Lower leg skin (tissue), 3 donors: Measurements from ENCODE around the gene SLC16A8.

Experiments
- POLR2A ChIP-seq, 2 donors: fragments of 450-650 bp; IDR thresholded peaks; one replicate each; pipeline ENCODE4 v1.6.1; 2016 to 2017; ENCODE audit warnings: antibody characterized with exemption in 2 of 2, mild to moderate bottlenecking in 1 of 2, moderate library complexity in 1 of 2
- TF ChIP-seq, protein P1 (sequence below), 3 donors: fragments of 450-650 bp; IDR thresholded peaks; one replicate each; pipeline ENCODE4 v1.5.1; 2016; ENCODE audit warnings: antibody characterized with exemption in 3 of 3, mild to moderate bottlenecking in 3 of 3, moderate library complexity in 2 of 3

DNA sequence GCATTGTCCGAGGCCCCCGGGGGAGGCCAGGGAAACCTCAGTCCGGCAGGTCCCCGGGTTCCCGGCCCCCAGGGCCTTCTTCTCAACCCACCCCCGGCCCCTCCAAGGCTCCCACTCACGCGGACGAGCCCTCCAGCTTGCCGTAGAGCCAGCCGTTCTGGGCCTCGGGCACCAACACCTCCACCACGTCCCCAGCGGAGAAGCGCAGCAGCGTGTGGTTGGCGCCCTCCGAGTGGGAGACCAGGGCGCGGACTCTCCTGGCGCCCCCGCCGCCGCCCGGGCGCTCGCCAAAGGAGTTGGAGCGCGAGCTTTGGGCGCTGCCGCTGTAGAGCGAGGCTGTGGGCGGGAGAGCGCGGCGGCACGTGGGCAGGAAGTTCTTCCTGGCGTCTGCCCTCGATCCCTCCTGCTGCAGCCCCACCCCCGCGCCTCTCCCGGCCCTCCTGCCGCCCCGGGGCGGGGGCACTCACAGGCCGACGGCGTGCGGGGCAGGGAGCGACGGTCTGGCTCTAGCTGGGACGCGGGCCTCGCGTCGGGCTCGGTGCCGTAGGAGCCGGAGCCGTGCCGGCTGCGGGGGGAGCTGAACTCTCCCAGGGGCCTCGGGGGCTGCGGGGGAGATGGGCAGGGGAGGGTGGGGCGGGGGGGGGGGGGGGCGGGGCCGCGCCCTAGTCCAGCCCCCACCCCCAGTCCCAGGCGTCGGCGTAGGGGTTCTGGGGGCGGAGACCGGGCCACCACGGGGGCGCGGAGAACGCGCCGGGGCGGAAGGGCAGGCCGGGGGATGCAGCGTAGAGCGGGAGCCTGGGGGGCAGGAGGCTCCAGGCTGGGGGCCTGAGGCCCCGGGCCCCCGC is 4.9 kb upstream of the SLC16A8 start:
- no peak for TF ChIP-seq POLR2A (IDR thresholded peaks at IDR 0.05)
- TF ChIP-seq, protein P1, sequence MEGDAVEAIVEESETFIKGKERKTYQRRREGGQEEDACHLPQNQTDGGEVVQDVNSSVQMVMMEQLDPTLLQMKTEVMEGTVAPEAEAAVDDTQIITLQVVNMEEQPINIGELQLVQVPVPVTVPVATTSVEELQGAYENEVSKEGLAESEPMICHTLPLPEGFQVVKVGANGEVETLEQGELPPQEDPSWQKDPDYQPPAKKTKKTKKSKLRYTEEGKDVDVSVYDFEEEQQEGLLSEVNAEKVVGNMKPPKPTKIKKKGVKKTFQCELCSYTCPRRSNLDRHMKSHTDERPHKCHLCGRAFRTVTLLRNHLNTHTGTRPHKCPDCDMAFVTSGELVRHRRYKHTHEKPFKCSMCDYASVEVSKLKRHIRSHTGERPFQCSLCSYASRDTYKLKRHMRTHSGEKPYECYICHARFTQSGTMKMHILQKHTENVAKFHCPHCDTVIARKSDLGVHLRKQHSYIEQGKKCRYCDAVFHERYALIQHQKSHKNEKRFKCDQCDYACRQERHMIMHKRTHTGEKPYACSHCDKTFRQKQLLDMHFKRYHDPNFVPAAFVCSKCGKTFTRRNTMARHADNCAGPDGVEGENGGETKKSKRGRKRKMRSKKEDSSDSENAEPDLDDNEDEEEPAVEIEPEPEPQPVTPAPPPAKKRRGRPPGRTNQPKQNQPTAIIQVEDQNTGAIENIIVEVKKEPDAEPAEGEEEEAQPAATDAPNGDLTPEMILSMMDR (IDR thresholded peaks at IDR 0.05): no peak
